ENCODE data around the gene EXOC4. TPM values are rescaled to one million over a fixed set of nuclear protein-coding genes. Genes with fewer than 3 reads are reported as not detected.

The EXOC4 gene
- total RNA-seq, 2 experiments from 2014 or later = 58.0 to 59.9 TPM

- TF ChIP-seq CTCF (IDR thresholded peaks at IDR 0.05) = no peak
- Mint-ChIP-seq H3K9me3 (no peaks in the 10 kb centered on the region), H3K36me3 (ENCODE audit: low read depth) (peaks cover 19% of the 10 kb centered on the region), H3K27me3 (no peaks in the 10 kb centered on the region), H3K4me1 (ENCODE audit: low read depth) (no peaks in the 10 kb centered on the region), H3K27ac (no peak overlapping the region), H3K4me3 (no peak overlapping the region)
- Histone ChIP-seq H3K27me3 (ENCODE audit: control insufficient read depth in 1 of 2, insufficient read depth in 2 of 2, low read length in 2 of 2) (no peaks in the 10 kb centered on the region), H3K36me3 (ENCODE audit: insufficient read depth, low read length) (no peaks in the 10 kb centered on the region), H3K4me1 (ENCODE audit: insufficient read depth, low read length) (no peaks in the 10 kb centered on the region), H3K27ac (ENCODE audit: low read depth in 1 of 2, low read length in 2 of 2) (no peak overlapping the region), H3K9me3 (ENCODE audit: control insufficient read depth in 1 of 2, insufficient read depth in 1 of 2, low read length in 2 of 2) (no peaks in the 10 kb centered on the region), H3K4me3 (ENCODE audit: low read length) (no peak overlapping the region)
- intact Hi-C loops (cut with DNase I, micrococcal nuclease) = no loop called here
- ChIA-PET POLR2A (no interaction called here), CTCF (interaction anchor here (1.3 kb wide), 1 partner anchor 8 kb away, joined by 3 read pairs; no protein-coding TSS in a partner anchor)
- ATAC-seq (ENCODE audit: poor library complexity) = no peak
- no peak for DNase-seq
Measured at GRCh38 chr7:133763076-133763640, 510.3 kb downstream of the EXOC4 start.

GRCh38 chr7:133769668-133770067 is 516.8 kb downstream of the EXOC4 start:
- H3K4me3 ChIP-seq (ENCODE audit: low read length) = no peak overlapping the region
- CTCF ChIA-PET = no interaction called here

GRCh38 chr7:133770863-133771492 is 518.1 kb downstream of the EXOC4 start:
- POLR2A ChIA-PET = no interaction called here
- DNase-seq = no peak
- Histone ChIP-seq H3K36me3 (ENCODE audit: insufficient read depth, low read length) (no peaks in the 10 kb centered on the region), H3K4me3 (ENCODE audit: low read length) (no peak overlapping the region), H3K9me3 (ENCODE audit: control insufficient read depth in 1 of 2, insufficient read depth in 1 of 2, low read length in 2 of 2) (no peaks in the 10 kb centered on the region), H3K4me1 (ENCODE audit: insufficient read depth, low read length) (no peaks in the 10 kb centered on the region), H3K27ac (ENCODE audit: low read depth in 1 of 2, low read length in 2 of 2) (no peak overlapping the region), H3K27me3 (ENCODE audit: control insufficient read depth in 1 of 2, insufficient read depth in 2 of 2, low read length in 2 of 2) (no peaks in the 10 kb centered on the region)
- TF ChIP-seq CTCF (IDR thresholded peaks at IDR 0.05) = no peak
- intact Hi-C loops (cut with DNase I, micrococcal nuclease) = no loop called here
- ATAC-seq (ENCODE audit: poor library complexity) = no peak
- Mint-ChIP-seq H3K4me3 (no peak overlapping the region), H3K4me1 (ENCODE audit: low read depth) (no peaks in the 10 kb centered on the region), H3K9me3 (no peaks in the 10 kb centered on the region), H3K27ac (no peak overlapping the region), H3K27me3 (no peaks in the 10 kb centered on the region), H3K36me3 (ENCODE audit: low read depth) (peaks cover 13% of the 10 kb centered on the region)
- CTCF ChIA-PET = interaction anchor here (1.2 kb wide), 1 partner anchor 9 kb away, joined by 3 read pairs; no protein-coding TSS in a partner anchor

More at GRCh38 chr7:133769668-133770067, 516.8 kb downstream of the EXOC4 start:
- no peaks in the 10 kb centered on the region for H3K4me1 Mint-ChIP-seq (ENCODE audit: low read depth)
- no peaks in the 10 kb centered on the region for H3K9me3 ChIP-seq (ENCODE audit: control insufficient read depth in 1 of 2, insufficient read depth in 1 of 2, low read length in 2 of 2)
- H3K4me1 ChIP-seq (ENCODE audit: insufficient read depth, low read length) = no peaks in the 10 kb centered on the region
- H3K9me3 Mint-ChIP-seq = no peaks in the 10 kb centered on the region
- H3K27me3 Mint-ChIP-seq = no peaks in the 10 kb centered on the region
- H3K27ac Mint-ChIP-seq = no peak overlapping the region
- H3K27me3 ChIP-seq (ENCODE audit: control insufficient read depth in 1 of 2, insufficient read depth in 2 of 2, low read length in 2 of 2) = no peaks in the 10 kb centered on the region
- TF ChIP-seq CTCF (IDR thresholded peaks at IDR 0.05) = no peak
- no peaks in the 10 kb centered on the region for H3K36me3 ChIP-seq (ENCODE audit: insufficient read depth, low read length)
- peaks cover 3% of the 10 kb centered on the region for H3K36me3 Mint-ChIP-seq (ENCODE audit: low read depth)
- DNase-seq (no peak), ATAC-seq (ENCODE audit: poor library complexity) (no peak)
- no peak overlapping the region for H3K4me3 Mint-ChIP-seq
- POLR2A ChIA-PET = no interaction called here
- H3K27ac ChIP-seq (ENCODE audit: low read depth in 1 of 2, low read length in 2 of 2) = no peak overlapping the region
- intact Hi-C loops (cut with DNase I, micrococcal nuclease) = no loop called here
